Ectodermal cell (in vitro differentiated cells): Measurements from ENCODE around the gene CHPT1.

Experiments
- H3K27ac ChIP-seq: 2 replicates; pipeline ENCODE4 v1.7.0; 2013; ENCODE audit warnings: mild to moderate bottlenecking, low read depth, low read length; ENCODE audit not compliant: insufficient read depth, poor library complexity, severe bottlenecking
- H3K27me3 ChIP-seq: 2 replicates; pipeline ENCODE4 v1.7.0; 2013; ENCODE audit warnings: mild to moderate bottlenecking, low read length; ENCODE audit not compliant: insufficient read depth, control insufficient read depth, poor library complexity, severe bottlenecking
- H3K36me3 ChIP-seq: one replicate; pipeline ENCODE4 v1.7.0; 2013; ENCODE audit warnings: low read length; ENCODE audit not compliant: control insufficient read depth, insufficient read depth
- H3K4me1 ChIP-seq: one replicate; pipeline ENCODE4 v1.7.0; 2013; ENCODE audit warnings: low read length; ENCODE audit not compliant: control insufficient read depth, insufficient read depth
- H3K4me3 ChIP-seq: 2 replicates; pipeline ENCODE4 v1.7.0; 2013; ENCODE audit warnings: low read depth, low read length, control low read depth; ENCODE audit not compliant: insufficient read depth
- H3K9me3 ChIP-seq: 2 replicates; pipeline ENCODE4 v1.7.0; 2013; ENCODE audit warnings: mild to moderate bottlenecking, low read length, moderate library complexity; ENCODE audit not compliant: control insufficient read depth
- WGBS, 2 experiments: methylation state at CpG; one replicate each; pipeline ENCODE4 v1.1.7; 2013; ENCODE audit warnings: missing lambda C conversion rate in 2 of 2; 5-methylcytosine and 5-hydroxymethylcytosine counted together

CHPT1 gene

GRCh38 chr12:101740566-101740965 lies 43.1 kb downstream of the CHPT1 start:
- no peak overlapping the region for H3K4me3 ChIP-seq
- no peaks in the 10 kb centered on the region for H3K27me3 ChIP-seq
- 88 to 94% methylated on average over 5 of the region's 5 CpGs for WGBS, 2 experiments
- H3K4me1 ChIP-seq = no peaks in the 10 kb centered on the region
- no peaks in the 10 kb centered on the region for H3K36me3 ChIP-seq
- no peaks in the 10 kb centered on the region for H3K9me3 ChIP-seq
- no peak overlapping the region for H3K27ac ChIP-seq

- Histone ChIP-seq H3K4me3 (no peak overlapping the region), H3K36me3 (no peaks in the 10 kb centered on the region), H3K27ac (no peak overlapping the region), H3K27me3 (no peaks in the 10 kb centered on the region), H3K9me3 (no peaks in the 10 kb centered on the region), H3K4me1 (no peaks in the 10 kb centered on the region)
- 91 to 97% methylated on average over 5 of the region's 5 CpGs for WGBS, 2 experiments
Observed at GRCh38 chr12:101740980-101741379, 43.5 kb downstream of the CHPT1 start.

- Histone ChIP-seq H3K4me3 (no peak overlapping the region), H3K36me3 (no peaks in the 10 kb centered on the region), H3K9me3 (no peaks in the 10 kb centered on the region), H3K27ac (no peak overlapping the region), H3K4me1 (no peaks in the 10 kb centered on the region), H3K27me3 (no peaks in the 10 kb centered on the region)
- WGBS, 2 experiments = 100% methylated on average over 1 of the region's 1 CpG; no CpG with 5 or more reads in 1 of the 2 experiments
Observed at GRCh38 chr12:101743242-101743641, 45.8 kb downstream of the CHPT1 start.

GRCh38 chr12:101743724-101744472 lies 46.5 kb downstream of the CHPT1 start:
- Histone ChIP-seq H3K4me1 (no peaks in the 10 kb centered on the region), H3K27ac (no peak overlapping the region), H3K4me3 (no peak overlapping the region), H3K36me3 (no peaks in the 10 kb centered on the region), H3K27me3 (no peaks in the 10 kb centered on the region), H3K9me3 (no peaks in the 10 kb centered on the region)
- 84 to 93% methylated on average over 9 to 10 of the region's 10 CpGs for WGBS, 2 experiments

GRCh38 chr12:101745481-101745880 lies 48.0 kb downstream of the CHPT1 start:
- Histone ChIP-seq H3K27me3 (no peaks in the 10 kb centered on the region), H3K27ac (no peak overlapping the region), H3K4me1 (no peaks in the 10 kb centered on the region), H3K9me3 (no peaks in the 10 kb centered on the region), H3K4me3 (no peak overlapping the region), H3K36me3 (no peaks in the 10 kb centered on the region)
- 72 to 90% methylated on average over 3 of the region's 3 CpGs for WGBS, 2 experiments

GRCh38 chr12:101746196-101746595 lies 48.8 kb downstream of the CHPT1 start:
- H3K36me3 ChIP-seq = no peaks in the 10 kb centered on the region
- no peak overlapping the region for H3K4me3 ChIP-seq
- H3K27ac ChIP-seq = no peak overlapping the region
- no peaks in the 10 kb centered on the region for H3K4me1 ChIP-seq
- no peaks in the 10 kb centered on the region for H3K9me3 ChIP-seq
- WGBS, 2 experiments = 100% methylated on average over 1 of the region's 1 CpG
- H3K27me3 ChIP-seq = no peaks in the 10 kb centered on the region

- Histone ChIP-seq H3K36me3 (no peaks in the 10 kb centered on the region), H3K27me3 (no peaks in the 10 kb centered on the region), H3K27ac (no peak overlapping the region), H3K4me1 (no peaks in the 10 kb centered on the region), H3K4me3 (no peak overlapping the region), H3K9me3 (no peaks in the 10 kb centered on the region)
- WGBS, 2 experiments = no CpG with 5 or more reads among the region's 1 CpG
Observed at GRCh38 chr12:101746661-101747060, 49.2 kb downstream of the CHPT1 start.

- no peaks in the 10 kb centered on the region for H3K4me1 ChIP-seq
- no peaks in the 10 kb centered on the region for H3K36me3 ChIP-seq
- H3K4me3 ChIP-seq = no peak overlapping the region
- H3K27me3 ChIP-seq = no peaks in the 10 kb centered on the region
- H3K27ac ChIP-seq = no peak overlapping the region
- WGBS, 2 experiments = 80 to 81% methylated on average over 1 of the region's 1 CpG
- no peaks in the 10 kb centered on the region for H3K9me3 ChIP-seq
Observed at GRCh38 chr12:101747697-101748096, 50.3 kb downstream of the CHPT1 start.

GRCh38 chr12:101748907-101749306 lies 51.5 kb downstream of the CHPT1 start:
- H3K4me1 ChIP-seq = no peaks in the 10 kb centered on the region
- no peaks in the 10 kb centered on the region for H3K36me3 ChIP-seq
- no peaks in the 10 kb centered on the region for H3K9me3 ChIP-seq
- 100% methylated on average over 1 of the region's 1 CpG; no CpG with 5 or more reads in 1 of the 2 experiments for WGBS, 2 experiments
- H3K27ac ChIP-seq = no peak overlapping the region
- no peaks in the 10 kb centered on the region for H3K27me3 ChIP-seq
- no peak overlapping the region for H3K4me3 ChIP-seq

GRCh38 chr12:101749657-101750056 lies 52.2 kb downstream of the CHPT1 start:
- H3K4me3 ChIP-seq = no peak overlapping the region
- WGBS, 2 experiments = 91 to 92% methylated on average over 4 of the region's 4 CpGs
- no peaks in the 10 kb centered on the region for H3K4me1 ChIP-seq
- H3K9me3 ChIP-seq = no peaks in the 10 kb centered on the region
- H3K36me3 ChIP-seq = no peaks in the 10 kb centered on the region
- no peak overlapping the region for H3K27ac ChIP-seq
- no peaks in the 10 kb centered on the region for H3K27me3 ChIP-seq
